ENCODE measurements around the gene MPPED1. TPM values are rescaled to one million over a fixed set of nuclear protein-coding genes. Genes with fewer than 3 reads are reported as not detected.

MPPED1 gene
- total RNA-seq, 1 experiment from 2014 or later = not detected

DNA sequence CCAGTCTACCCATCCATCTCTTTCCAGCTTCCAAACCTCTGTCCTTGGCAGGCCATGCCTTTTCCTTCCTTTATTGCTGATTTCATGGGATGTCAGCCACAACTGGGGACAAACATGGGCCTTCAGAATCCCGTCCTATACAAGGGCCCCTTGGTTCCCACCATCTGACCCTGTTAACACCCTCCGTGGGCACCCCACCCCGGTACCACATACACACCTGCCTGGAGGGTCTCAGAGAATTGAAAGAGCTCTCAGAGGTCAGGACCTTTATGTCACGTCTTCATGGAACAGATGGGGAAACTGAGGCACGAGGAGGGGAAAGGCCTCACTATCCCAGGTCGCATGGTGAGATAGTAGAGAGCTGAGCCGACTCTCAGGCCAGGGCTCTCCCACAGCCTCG lies 53.0 kb downstream of the MPPED1 start:
- intact Hi-C loops (cut with micrococcal nuclease; ENCODE audit: unreplicated experiment) = no loop called here
- BruUV-seq (replicated peaks) = no TSS peak
- TF ChIP-seq EZH2 (IDR thresholded peaks at IDR 0.05; ENCODE audit: low read depth) = no peak
- TF ChIP-seq, protein P1, sequence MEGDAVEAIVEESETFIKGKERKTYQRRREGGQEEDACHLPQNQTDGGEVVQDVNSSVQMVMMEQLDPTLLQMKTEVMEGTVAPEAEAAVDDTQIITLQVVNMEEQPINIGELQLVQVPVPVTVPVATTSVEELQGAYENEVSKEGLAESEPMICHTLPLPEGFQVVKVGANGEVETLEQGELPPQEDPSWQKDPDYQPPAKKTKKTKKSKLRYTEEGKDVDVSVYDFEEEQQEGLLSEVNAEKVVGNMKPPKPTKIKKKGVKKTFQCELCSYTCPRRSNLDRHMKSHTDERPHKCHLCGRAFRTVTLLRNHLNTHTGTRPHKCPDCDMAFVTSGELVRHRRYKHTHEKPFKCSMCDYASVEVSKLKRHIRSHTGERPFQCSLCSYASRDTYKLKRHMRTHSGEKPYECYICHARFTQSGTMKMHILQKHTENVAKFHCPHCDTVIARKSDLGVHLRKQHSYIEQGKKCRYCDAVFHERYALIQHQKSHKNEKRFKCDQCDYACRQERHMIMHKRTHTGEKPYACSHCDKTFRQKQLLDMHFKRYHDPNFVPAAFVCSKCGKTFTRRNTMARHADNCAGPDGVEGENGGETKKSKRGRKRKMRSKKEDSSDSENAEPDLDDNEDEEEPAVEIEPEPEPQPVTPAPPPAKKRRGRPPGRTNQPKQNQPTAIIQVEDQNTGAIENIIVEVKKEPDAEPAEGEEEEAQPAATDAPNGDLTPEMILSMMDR (conservative IDR thresholded peaks at IDR 0.05) = no peak
- no peaks in the 10 kb centered on the region for H3K9me2 ChIP-seq (ENCODE audit: insufficient read depth)
- no peaks in the 10 kb centered on the region for H3K36me3 ChIP-seq (ENCODE audit: low read depth)
- H3K79me2 ChIP-seq (ENCODE audit: low read depth) = no peaks in the 10 kb centered on the region
- H3K27ac ChIP-seq = no peak overlapping the region
- no peaks in the 10 kb centered on the region for H4K20me1 ChIP-seq (ENCODE audit: insufficient read depth)
- H3K27me3 ChIP-seq (ENCODE audit: insufficient read depth, low read depth) = peaks cover 79% of the 10 kb centered on the region
- no peak overlapping the region for H2AFZ ChIP-seq
- DNase-seq = no peak
- CTCF ChIA-PET = no interaction called here
- H3F3A ChIP-seq (ENCODE audit: insufficient read depth, low read depth) = no peaks in the 10 kb centered on the region
- POLR2A ChIA-PET (ENCODE audit: unreplicated experiment) = interaction anchor here (0.7 kb wide), 1 partner anchor 10 kb away, joined by 4 read pairs; no protein-coding TSS in a partner anchor
- H3K4me3 ChIP-seq = no peak overlapping the region
- no peaks in the 10 kb centered on the region for H3K9me3 ChIP-seq (ENCODE audit: insufficient read depth, low read depth)
- H3K4me2 ChIP-seq = no peak overlapping the region
- no peaks in the 10 kb centered on the region for H3K4me1 ChIP-seq (replicated peaks; ENCODE audit: insufficient read depth)

DNA sequence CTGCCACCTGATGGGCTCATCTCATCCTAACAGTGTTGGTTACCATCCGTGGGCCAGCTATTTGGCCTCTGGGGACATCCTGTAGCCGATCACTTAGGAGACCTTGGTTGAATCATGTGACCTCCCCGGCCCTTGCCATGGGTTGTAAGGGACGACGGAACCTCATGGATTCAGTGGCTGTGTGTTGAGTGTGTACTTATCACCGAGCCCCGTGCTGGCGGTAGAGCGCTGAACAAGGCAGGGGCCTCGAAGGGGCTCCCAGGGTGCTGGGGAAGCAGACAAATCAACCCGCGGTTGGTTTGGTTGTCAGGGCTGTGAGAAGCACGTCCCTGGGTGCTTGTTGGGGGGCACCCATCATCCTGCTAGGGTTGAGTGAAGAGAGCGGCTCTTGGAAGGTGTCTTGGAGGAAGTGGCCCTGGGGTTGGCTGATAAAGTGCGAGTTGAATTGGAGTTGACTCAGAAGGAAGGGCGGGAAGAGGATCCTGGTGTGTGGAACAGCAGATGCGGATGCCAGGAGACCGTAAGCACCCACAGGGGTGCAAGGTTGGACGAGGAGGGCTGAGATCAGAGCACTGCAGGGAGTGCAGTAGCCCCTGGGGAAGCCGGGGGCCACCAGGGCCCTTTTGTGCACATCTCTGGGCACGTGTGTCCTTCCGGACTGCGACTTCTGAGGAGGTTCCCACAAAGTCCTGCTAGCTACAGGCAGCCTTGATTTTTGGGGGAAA lies 53.6 kb downstream of the MPPED1 start:
- no TSS peak for BruUV-seq (replicated peaks)
- no peaks in the 10 kb centered on the region for H4K20me1 ChIP-seq (ENCODE audit: insufficient read depth)
- ChIA-PET POLR2A (ENCODE audit: unreplicated experiment) (interaction anchor here (0.7 kb wide), 1 partner anchor 11 kb away, joined by 4 read pairs; no protein-coding TSS in a partner anchor), CTCF (no interaction called here)
- no peaks in the 10 kb centered on the region for H3K9me2 ChIP-seq (ENCODE audit: insufficient read depth)
- intact Hi-C loops (cut with micrococcal nuclease; ENCODE audit: unreplicated experiment) = no loop called here
- DNase-seq = no peak
- H3K4me2 ChIP-seq = no peak overlapping the region
- H3K36me3 ChIP-seq (ENCODE audit: low read depth) = no peaks in the 10 kb centered on the region
- no peaks in the 10 kb centered on the region for H3F3A ChIP-seq (ENCODE audit: insufficient read depth, low read depth)
- H3K9me3 ChIP-seq (ENCODE audit: insufficient read depth, low read depth) = no peaks in the 10 kb centered on the region
- H3K27me3 ChIP-seq (ENCODE audit: insufficient read depth, low read depth) = peaks cover 80% of the 10 kb centered on the region
- H3K27ac ChIP-seq = no peak overlapping the region
- no peaks in the 10 kb centered on the region for H3K4me1 ChIP-seq (replicated peaks; ENCODE audit: insufficient read depth)
- TF ChIP-seq, protein P1 (conservative IDR thresholded peaks at IDR 0.05) = no peak
- no peaks in the 10 kb centered on the region for H3K79me2 ChIP-seq (ENCODE audit: low read depth)
- H2AFZ ChIP-seq = no peak overlapping the region
- H3K4me3 ChIP-seq = no peak overlapping the region

DNA sequence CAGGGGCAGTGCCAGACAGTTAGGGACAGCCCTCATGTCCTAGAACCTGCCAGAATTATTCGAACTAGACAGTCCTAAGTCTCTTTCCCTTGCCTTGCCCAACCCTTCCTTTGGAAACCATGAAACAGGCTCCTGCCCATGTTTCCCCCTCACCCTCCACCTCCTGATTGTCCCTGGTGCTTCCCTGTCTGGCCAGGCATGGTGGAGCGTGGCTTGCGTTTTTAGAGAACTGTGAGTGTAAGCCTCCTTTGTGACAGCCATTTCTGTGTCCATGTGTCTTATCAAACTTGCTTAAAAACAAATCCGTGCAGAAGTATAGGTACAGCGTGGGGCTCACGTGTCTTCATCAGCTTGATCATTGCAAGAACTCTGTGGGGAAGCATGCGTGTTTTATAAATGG lies 54.9 kb downstream of the MPPED1 start:
- no peak overlapping the region for H2AFZ ChIP-seq

More for the DNA sequence above, 54.9 kb downstream of the MPPED1 start:
- no peak overlapping the region for H3K4me2 ChIP-seq
- no peaks in the 10 kb centered on the region for H3K4me1 ChIP-seq (replicated peaks; ENCODE audit: insufficient read depth)
- BruUV-seq (replicated peaks) = no TSS peak
- H3F3A ChIP-seq (ENCODE audit: insufficient read depth, low read depth) = no peaks in the 10 kb centered on the region
- no peaks in the 10 kb centered on the region for H3K79me2 ChIP-seq (ENCODE audit: low read depth)
- ChIA-PET CTCF (no interaction called here), POLR2A (ENCODE audit: unreplicated experiment) (no interaction called here)
- DNase-seq = no peak
- H3K9me3 ChIP-seq (ENCODE audit: insufficient read depth, low read depth) = no peaks in the 10 kb centered on the region
- H3K27me3 ChIP-seq (ENCODE audit: insufficient read depth, low read depth) = peaks cover 80% of the 10 kb centered on the region
- no peak for TF ChIP-seq EZH2 (IDR thresholded peaks at IDR 0.05; ENCODE audit: low read depth)
- TF ChIP-seq, protein P1 (conservative IDR thresholded peaks at IDR 0.05) = no peak
- intact Hi-C loops (cut with micrococcal nuclease; ENCODE audit: unreplicated experiment) = no loop called here
- H3K9me2 ChIP-seq (ENCODE audit: insufficient read depth) = no peaks in the 10 kb centered on the region
- no peak overlapping the region for H3K4me3 ChIP-seq
- H3K27ac ChIP-seq = no peak overlapping the region
- H3K36me3 ChIP-seq (ENCODE audit: low read depth) = no peaks in the 10 kb centered on the region
- no peaks in the 10 kb centered on the region for H4K20me1 ChIP-seq (ENCODE audit: insufficient read depth)
